ENCODE results near the gene CADM4. TPM values are rescaled to one million over a fixed set of nuclear protein-coding genes. Genes with fewer than 3 reads are reported as not detected.

Gene CADM4
- total RNA-seq, 4 donors from 2014 or later: 2.6 to 4.5 (median 4.2) TPM

DNA sequence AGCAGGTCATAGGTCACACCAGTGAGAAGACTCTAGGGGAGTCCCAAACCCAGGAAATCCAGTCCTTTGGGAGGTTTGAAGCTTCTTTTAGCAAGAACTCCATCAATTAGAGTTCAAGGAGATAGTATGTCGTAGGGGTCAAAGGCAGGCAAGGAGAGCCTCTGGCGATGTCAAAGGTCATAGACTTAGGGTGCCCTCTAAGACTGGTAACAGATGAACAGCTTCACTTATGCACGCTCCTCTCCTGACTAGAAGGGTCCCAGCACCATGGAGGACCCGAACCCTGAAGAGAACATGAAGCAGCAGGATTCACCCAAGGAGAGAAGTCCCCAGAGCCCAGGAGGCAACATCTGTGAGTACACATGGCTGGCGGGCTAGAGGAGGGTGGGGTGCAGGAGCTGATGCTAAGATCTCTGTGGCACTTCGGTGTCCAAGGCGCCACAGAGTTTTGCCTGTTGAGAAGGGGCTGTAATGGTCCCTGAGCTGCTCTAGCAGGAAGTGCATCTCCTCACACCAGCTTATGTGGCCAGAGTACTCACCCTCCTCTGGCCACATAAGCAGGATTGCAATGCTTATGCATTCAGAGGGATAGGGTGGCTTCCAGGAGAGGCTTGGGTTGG is 42.7 kb downstream of the CADM4 start:
- intact Hi-C loops (cut with DNase I; ENCODE audit: low total_unique reads): loop anchor here (1.0 to 2.0 kb wide), 5 partner anchors 22 to 158 kb away; partner anchors contain the start of genes PINLYP, XRCC1, ZNF428 and ZNF575
- H3K36me3 ChIP-seq: peaks cover 0 to 54% of the 10 kb centered on the region in 2 donors

DNA sequence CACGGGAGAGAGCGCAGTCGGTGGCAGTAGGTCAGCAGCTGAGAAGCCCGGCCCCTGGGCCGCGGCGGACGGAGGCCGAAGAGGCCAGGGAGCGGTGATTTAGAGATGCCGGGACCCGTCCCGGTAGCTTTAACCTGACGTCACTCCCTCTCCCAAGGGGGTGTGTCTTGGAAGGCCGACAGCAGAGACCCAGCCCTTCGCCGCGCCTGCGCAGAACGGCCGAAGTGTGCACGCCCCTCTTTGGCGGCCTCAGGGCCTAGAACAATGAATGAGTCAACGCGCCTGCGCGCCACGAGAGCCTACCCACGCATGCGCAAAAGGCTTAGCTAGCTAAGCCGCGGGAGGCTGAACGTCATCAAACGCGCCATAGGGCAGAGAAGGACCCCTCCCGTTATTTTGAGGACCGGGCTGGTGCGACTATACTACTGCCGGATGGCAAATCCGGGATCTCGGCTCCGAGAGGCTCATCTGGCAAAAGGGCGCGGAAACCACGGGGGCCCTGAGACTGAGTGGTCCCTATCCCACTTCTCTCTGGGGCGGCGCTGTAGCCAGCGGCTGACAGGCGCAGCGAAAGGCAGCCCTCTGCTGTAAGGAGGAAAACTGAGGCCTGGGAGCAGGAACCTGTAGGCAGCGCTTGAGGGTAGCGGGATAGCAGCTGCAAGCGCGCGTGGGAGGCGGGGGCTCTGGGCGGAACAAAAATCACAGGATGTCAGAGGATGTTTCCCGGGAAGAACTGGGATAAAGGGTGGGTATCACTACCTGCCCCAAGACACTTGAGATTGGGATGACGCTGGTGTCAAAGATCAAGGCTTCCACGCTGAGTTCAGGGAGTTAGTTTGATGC is 43.4 kb downstream of the CADM4 start, which contains the start of the genes IRGQ and ZNF576:
Gene IRGQ (minus strand): TSS at position 136 of the 843 bp plus-strand sequence. CDS start 796 bp downstream, outside the sequence.
Gene ZNF576 (plus strand): TSS at position 597 of the 843 bp plus-strand sequence. CDS start 514 bp downstream, outside the sequence.
- peak within 1 kb of the TSS; percentile 93 to 98 (median 96) for H3K27ac ChIP-seq
- peak within 1 kb of the TSS; percentile 65 to 86 (median 77) for H3K4me3 ChIP-seq
- DNase-seq (peak; percentile 100), ATAC-seq (peak; percentile 97)
- intact Hi-C loops (cut with DNase I; ENCODE audit: low total_unique reads) (loop anchor here (1.0 to 2.0 kb wide), 5 partner anchors 21 to 159 kb away; partner anchors contain the start of genes PINLYP, XRCC1, ZNF428 and ZNF575), in situ Hi-C loops (cut with MboI; ENCODE audit: low sequenced_read_pairs in 4 of 4) (no loop called here)
- H3K27me3 ChIP-seq: no peaks in the 10 kb centered on the region
- peaks cover 0 to 49% of the 10 kb centered on the region in 2 donors for H3K36me3 ChIP-seq
- TF ChIP-seq, protein P1, sequence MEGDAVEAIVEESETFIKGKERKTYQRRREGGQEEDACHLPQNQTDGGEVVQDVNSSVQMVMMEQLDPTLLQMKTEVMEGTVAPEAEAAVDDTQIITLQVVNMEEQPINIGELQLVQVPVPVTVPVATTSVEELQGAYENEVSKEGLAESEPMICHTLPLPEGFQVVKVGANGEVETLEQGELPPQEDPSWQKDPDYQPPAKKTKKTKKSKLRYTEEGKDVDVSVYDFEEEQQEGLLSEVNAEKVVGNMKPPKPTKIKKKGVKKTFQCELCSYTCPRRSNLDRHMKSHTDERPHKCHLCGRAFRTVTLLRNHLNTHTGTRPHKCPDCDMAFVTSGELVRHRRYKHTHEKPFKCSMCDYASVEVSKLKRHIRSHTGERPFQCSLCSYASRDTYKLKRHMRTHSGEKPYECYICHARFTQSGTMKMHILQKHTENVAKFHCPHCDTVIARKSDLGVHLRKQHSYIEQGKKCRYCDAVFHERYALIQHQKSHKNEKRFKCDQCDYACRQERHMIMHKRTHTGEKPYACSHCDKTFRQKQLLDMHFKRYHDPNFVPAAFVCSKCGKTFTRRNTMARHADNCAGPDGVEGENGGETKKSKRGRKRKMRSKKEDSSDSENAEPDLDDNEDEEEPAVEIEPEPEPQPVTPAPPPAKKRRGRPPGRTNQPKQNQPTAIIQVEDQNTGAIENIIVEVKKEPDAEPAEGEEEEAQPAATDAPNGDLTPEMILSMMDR (IDR thresholded peaks at IDR 0.05 in 4 of 5, conservative IDR thresholded peaks at IDR 0.05 in 1 of 5): peak in 2 of 5 experiments; percentile 8
- peak; percentile 89 to 93 for TF ChIP-seq POLR2A (IDR thresholded peaks at IDR 0.05)
- peaks cover 27 to 34% of the 10 kb centered on the region in 2 donors for H3K4me1 ChIP-seq
- H3K9me3 ChIP-seq: no peaks in the 10 kb centered on the region

More for the DNA sequence above, 42.7 kb downstream of the CADM4 start:
- DNase-seq (no peak), ATAC-seq (no peak)
- peak overlapping the region; percentile 93 to 98 (median 96) for H3K27ac ChIP-seq
- in situ Hi-C loops (cut with MboI; ENCODE audit: low sequenced_read_pairs in 4 of 4): no loop called here
- H3K27me3 ChIP-seq: no peaks in the 10 kb centered on the region
- TF ChIP-seq POLR2A (IDR thresholded peaks at IDR 0.05): no peak
- TF ChIP-seq, protein P1 (IDR thresholded peaks at IDR 0.05 in 4 of 5, conservative IDR thresholded peaks at IDR 0.05 in 1 of 5): no peak
- no peaks in the 10 kb centered on the region for H3K9me3 ChIP-seq
- H3K4me3 ChIP-seq: peak overlapping the region; percentile 62 to 75 (median 68)
- peaks cover 27 to 34% of the 10 kb centered on the region in 2 donors for H3K4me1 ChIP-seq

DNA sequence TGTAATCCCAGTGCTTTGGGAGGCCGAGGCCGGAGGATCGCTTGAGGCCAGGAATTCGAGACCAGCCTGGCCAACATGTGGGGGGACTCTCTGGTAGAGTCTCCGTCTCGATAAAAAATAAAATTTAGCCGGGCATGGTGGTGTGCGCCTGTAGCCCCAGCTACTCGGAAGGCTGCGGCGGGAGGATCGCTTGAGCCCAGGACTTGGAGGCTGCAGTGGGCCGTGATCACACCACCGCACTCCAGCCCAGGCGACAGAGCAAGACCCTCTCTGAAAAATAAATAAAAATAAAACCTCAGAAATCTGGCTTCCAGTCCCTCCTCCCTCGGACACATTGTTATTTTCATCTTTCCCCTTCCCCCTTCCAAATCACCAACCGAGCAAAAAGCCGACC is 44.0 kb downstream of the CADM4 start:
- H3K4me3 ChIP-seq: peak overlapping the region; percentile 65 to 86 (median 77)
- no peak for DNase-seq
- ATAC-seq: peak; percentile 13 to 20
- no peak for TF ChIP-seq POLR2A (IDR thresholded peaks at IDR 0.05)
- TF ChIP-seq, protein P1 (IDR thresholded peaks at IDR 0.05 in 4 of 5, conservative IDR thresholded peaks at IDR 0.05 in 1 of 5): no peak
- peaks cover 0 to 43% of the 10 kb centered on the region in 2 donors for H3K36me3 ChIP-seq
- H3K27ac ChIP-seq: peak overlapping the region; percentile 84 to 98 (median 92)
- peaks cover 27 to 34% of the 10 kb centered on the region in 2 donors for H3K4me1 ChIP-seq
- H3K9me3 ChIP-seq: no peaks in the 10 kb centered on the region
- no peaks in the 10 kb centered on the region for H3K27me3 ChIP-seq
- in situ Hi-C loops (cut with MboI; ENCODE audit: low sequenced_read_pairs in 4 of 4): no loop called here
- intact Hi-C loops (cut with DNase I; ENCODE audit: low total_unique reads): no loop called here

DNA sequence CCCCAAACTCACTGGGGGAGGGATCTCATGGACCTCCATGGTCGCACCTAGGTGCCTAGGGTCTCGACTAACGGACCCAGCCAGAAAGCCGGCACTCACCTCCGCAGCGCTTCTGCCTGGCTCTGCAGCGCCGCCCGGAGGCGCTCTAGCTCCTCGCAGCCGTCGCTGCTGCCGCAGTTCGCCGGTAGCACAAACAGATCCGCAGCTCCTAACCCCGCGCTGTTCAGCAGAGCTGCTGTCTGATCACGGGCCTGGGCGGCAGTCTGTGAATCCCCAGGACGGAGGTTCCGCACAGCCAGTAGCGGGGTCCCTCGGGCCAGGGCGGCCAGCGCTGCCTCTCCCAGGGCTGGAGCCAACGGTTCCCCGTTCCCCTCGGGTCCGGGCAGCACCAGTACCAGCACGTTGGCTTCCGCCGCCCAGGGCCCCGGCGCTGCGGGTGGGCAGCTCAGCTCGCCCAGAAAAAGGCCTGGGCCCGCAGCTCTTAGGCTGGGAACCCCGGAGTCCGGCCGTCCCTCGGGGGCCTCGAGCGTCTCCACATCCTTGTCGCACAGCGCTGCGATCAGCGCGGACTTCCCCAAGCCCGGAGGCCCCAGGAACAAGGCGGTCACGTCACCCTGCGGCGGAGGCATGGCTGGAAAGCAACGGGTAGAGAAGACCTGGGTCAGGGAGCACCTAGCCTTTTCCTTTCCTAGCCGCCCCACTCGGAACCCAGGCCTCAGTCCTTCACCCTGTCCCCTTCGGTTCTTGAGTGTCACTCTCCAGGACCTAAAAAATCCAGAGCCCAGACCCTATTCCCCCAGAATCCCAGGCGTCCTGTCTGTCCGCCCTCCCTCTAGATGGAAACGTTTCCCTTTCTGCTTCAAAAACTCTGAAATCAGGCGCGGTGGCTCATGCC is 44.7 kb downstream of the CADM4 start:
- Histone ChIP-seq H3K4me1 (peaks cover 27 to 34% of the 10 kb centered on the region in 2 donors), H3K27me3 (no peaks in the 10 kb centered on the region), H3K27ac (peak overlapping the region; percentile 84 to 98 (median 92)), H3K9me3 (no peaks in the 10 kb centered on the region), H3K36me3 (peaks cover 0 to 43% of the 10 kb centered on the region in 2 donors), H3K4me3 (peak overlapping the region; percentile 65 to 86 (median 77))
- in situ Hi-C loops (cut with MboI; ENCODE audit: low sequenced_read_pairs in 4 of 4) (no loop called here), intact Hi-C loops (cut with DNase I; ENCODE audit: low total_unique reads) (no loop called here)
- ATAC-seq (no peak), DNase-seq (no peak)
- TF ChIP-seq, protein P1 (IDR thresholded peaks at IDR 0.05 in 4 of 5, conservative IDR thresholded peaks at IDR 0.05 in 1 of 5): peak in 4 of 5 experiments; percentile 26 to 57 (median 46)
- no peak for TF ChIP-seq POLR2A (IDR thresholded peaks at IDR 0.05)

Measured in gastrocnemius medialis (tissue), 4 donors.